HG02798 (cell line): ENCODE data around the gene CPNE2.
"Not testable (repeated sequence)": the region's sequence is repeated elsewhere in the genome, so short reads cannot be mapped to it uniquely, and the experiment has no call there.

ENCODE experiments used
- ATAC-seq: cut with Tn5 transposase; IDR thresholded peaks from one replicate; pipeline ENCODE4 v1.9.1; 2021; ENCODE audit warnings: mild to moderate bottlenecking; ENCODE audit not compliant: unreplicated experiment, poor library complexity

CPNE2 gene

GRCh38 chr16:57069053-57069452, 23.3 kb upstream of the CPNE2 start:
- no peak for ATAC-seq

GRCh38 chr16:57069635-57070370, 22.6 kb upstream of the CPNE2 start:
- no peak for ATAC-seq

- ATAC-seq = no peak
Measured at GRCh38 chr16:57070424-57070823, 22.0 kb upstream of the CPNE2 start.

- not testable (repeated sequence) for ATAC-seq
Measured at GRCh38 chr16:57071081-57071732, 21.2 kb upstream of the CPNE2 start.

GRCh38 chr16:57071831-57072582, 20.4 kb upstream of the CPNE2 start:
- no peak for ATAC-seq

GRCh38 chr16:57072616-57073275, 19.6 kb upstream of the CPNE2 start:
- no peak for ATAC-seq

- ATAC-seq = no peak
Measured at GRCh38 chr16:57077714-57078113, 14.7 kb upstream of the CPNE2 start.

- no peak for ATAC-seq
Measured at GRCh38 chr16:57081744-57082143, 10.6 kb upstream of the CPNE2 start.

- no peak for ATAC-seq
Measured at GRCh38 chr16:57082664-57083063, 9.7 kb upstream of the CPNE2 start.

GRCh38 chr16:57083485-57084126, 8.8 kb upstream of the CPNE2 start:
- ATAC-seq = no peak

- ATAC-seq = peak; percentile 67
Measured at GRCh38 chr16:57084257-57084770, 8.1 kb upstream of the CPNE2 start.

GRCh38 chr16:57084996-57085395, 7.4 kb upstream of the CPNE2 start:
- no peak for ATAC-seq

GRCh38 chr16:57087003-57087402, 5.4 kb upstream of the CPNE2 start:
- no peak for ATAC-seq

GRCh38 chr16:57089406-57089805, 3.0 kb upstream of the CPNE2 start:
- no peak for ATAC-seq

- ATAC-seq = no peak
Measured at GRCh38 chr16:57091200-57091974, 996 bp upstream of the CPNE2 start.

- peak; percentile 47 for ATAC-seq
Measured at GRCh38 chr16:57092786-57093411, 516 bp downstream of the CPNE2 start.

GRCh38 chr16:57093666-57094564, 1.5 kb downstream of the CPNE2 start:
- no peak for ATAC-seq

- ATAC-seq = no peak
Measured at GRCh38 chr16:57094911-57095310, 2.5 kb downstream of the CPNE2 start.
